PC-3 (cell line): Measurements from ENCODE around the gene MLIP. TPM values are rescaled to one million over a fixed set of nuclear protein-coding genes. Genes with fewer than 3 reads are reported as not detected.

Experiments
- ATAC-seq: fragments of 200-7000 bp; cut with Tn5 transposase; 2 replicates; pipeline ENCODE4 v1.9.1; 2020; ENCODE audit warnings: mild to moderate bottlenecking, moderate library complexity
- BruUV-seq: library from RNA; stranded (reverse); fragments of 400-500 nt; replicated peaks from 2 replicates; lab custom pipeline; 2021; lab: Mats Ljungman, UMichigan
- CTCF ChIA-PET: fragments of 300-600 bp; sonication (Branson Sonifier 250); formaldehyde crosslinking; loops from one replicate; lab custom pipeline; 2022; ENCODE audit warnings: antibody characterized with exemption; lab: Charles Lee
- POLR2A ChIA-PET: fragments of 300-600 bp; sonication (Branson Sonifier 250); formaldehyde crosslinking; loops from one replicate; lab custom pipeline; 2022; ENCODE audit warnings: antibody characterized with exemption; ENCODE audit not compliant: unreplicated experiment; lab: Charles Lee
- DNase-seq: peaks from one replicate; pipeline ENCODE4 v3.0.0-alpha.2; 2015
- H2AFZ ChIP-seq: fragments of 300-600 bp; sonication (generic); 2 replicates; pipeline ENCODE4 v1.6.0; 2016; ENCODE audit warnings: antibody characterized with exemption, low read length
- H3F3A ChIP-seq: fragments of 300-600 bp; sonication (generic); one replicate; pipeline ENCODE4 v1.6.0; 2017; ENCODE audit warnings: antibody characterized with exemption, low read length, control low read depth, mild to moderate bottlenecking; ENCODE audit not compliant: unreplicated experiment
- H3K27ac ChIP-seq: fragments of 300-600 bp; sonication (generic); 2 replicates; pipeline ENCODE4 v1.5.1; 2016; ENCODE audit warnings: mild to moderate bottlenecking, low read length
- H3K27me3 ChIP-seq: fragments of 300-600 bp; sonication (generic); 2 replicates; pipeline ENCODE4 v1.6.1; 2016; ENCODE audit warnings: low read length, mixed read lengths
- H3K36me3 ChIP-seq: fragments of 300-600 bp; sonication (generic); 2 replicates; pipeline ENCODE4 v1.6.1; 2016; ENCODE audit warnings: low read depth, mixed run types, low read length, mixed read lengths
- H3K4me1 ChIP-seq: fragments of 300-600 bp; sonication (generic); 2 replicates; pipeline ENCODE4 v1.5.1; 2016; ENCODE audit warnings: low read length; ENCODE audit not compliant: insufficient read depth
- H3K4me2 ChIP-seq: fragments of 300-600 bp; sonication (generic); 2 replicates; pipeline ENCODE4 v1.6.0; 2016; ENCODE audit warnings: low read length
- H3K4me3 ChIP-seq: fragments of 300-600 bp; sonication (generic); 2 replicates; pipeline ENCODE4 v1.5.1; 2016; ENCODE audit warnings: mild to moderate bottlenecking, low read length, mixed read lengths
- H3K79me2 ChIP-seq: fragments of 300-600 bp; sonication (generic); 2 replicates; pipeline ENCODE4 v1.6.1; 2017; ENCODE audit warnings: low read length, mixed read lengths
- H3K9ac ChIP-seq: fragments of 300-600 bp; sonication (generic); 2 replicates; pipeline ENCODE4 v1.6.0; 2016; ENCODE audit warnings: mild to moderate bottlenecking, low read length
- H3K9me2 ChIP-seq: fragments of 300-600 bp; sonication (generic); replicated peaks from 2 replicates; pipeline ENCODE4 v1.6.1; 2016; ENCODE audit warnings: mixed run types, low read length, mixed read lengths
- H3K9me3 ChIP-seq: fragments of 300-600 bp; sonication (generic); 2 replicates; pipeline ENCODE4 v1.6.1; 2016; ENCODE audit warnings: low read length, mixed read lengths
- H4K20me1 ChIP-seq: fragments of 300-600 bp; sonication (generic); 2 replicates; pipeline ENCODE4 v1.6.1; 2016; ENCODE audit warnings: low read length, mixed read lengths
- EZH2 ChIP-seq: fragments of 300-600 bp; sonication (generic); IDR thresholded peaks from one replicate; pipeline ENCODE4 v1.6.1; 2017; ENCODE audit warnings: antibody characterized with exemption, mild to moderate bottlenecking, low read length; ENCODE audit not compliant: unreplicated experiment
- EZH2phosphoT487 ChIP-seq: fragments of 300-600 bp; sonication (generic); IDR thresholded peaks from 2 replicates; pipeline ENCODE4 v1.6.1; 2018; ENCODE audit warnings: mild to moderate bottlenecking, antibody characterized with exemption, low read length, borderline replicate concordance
- intact Hi-C: fragments of 100-400 bp; cut with micrococcal nuclease; formaldehyde crosslinking; loops from 2 replicates; pipeline ENCODE4 v1.9.0; 2023
- total RNA-seq: library from RNA; depleted of rRNA; stranded (reverse); fragments of >200 nt; gene quantifications from 2 replicates; pipeline ENCODE4 v1.2.3, GENCODE V29; 2014
- TF ChIP-seq, protein P1 (sequence below): fragments of 300-600 bp; sonication (generic); conservative IDR thresholded peaks from 2 replicates; pipeline ENCODE4 v1.5.1; 2017; ENCODE audit warnings: antibody characterized with exemption, low read depth, mild to moderate bottlenecking, low read length

Gene MLIP
- total RNA-seq, 1 experiment from 2014 or later, result not detected

DNA sequence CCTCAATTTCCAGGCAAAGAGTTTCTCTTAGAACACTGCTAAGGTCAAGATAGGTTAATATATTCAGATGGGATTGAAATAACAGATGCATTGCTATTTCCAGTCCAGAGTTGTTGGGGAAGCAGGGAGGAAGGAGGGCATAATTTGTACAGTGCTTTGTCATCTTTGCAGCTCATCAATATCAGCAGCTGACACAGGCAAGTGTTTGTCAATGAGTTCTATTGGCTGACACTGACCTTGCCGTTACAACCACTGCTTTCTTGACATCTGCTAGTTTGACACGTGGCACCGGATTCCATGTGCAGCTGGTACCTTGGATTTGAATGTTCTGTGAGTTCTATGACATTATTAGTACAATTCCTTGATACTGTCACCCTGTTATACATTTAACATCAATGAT is 28.0 kb upstream of the MLIP start:
- Histone ChIP-seq H3K4me1 (no peaks in the 10 kb centered on the region), H3K27ac (no peak overlapping the region), H3K79me2 (no peaks in the 10 kb centered on the region), H3K9ac (no peak overlapping the region), H3K4me3 (no peak overlapping the region), H2AFZ (no peak overlapping the region), H3F3A (no peaks in the 10 kb centered on the region), H3K4me2 (no peak overlapping the region), H4K20me1 (no peaks in the 10 kb centered on the region), H3K36me3 (no peaks in the 10 kb centered on the region), H3K9me3 (no peaks in the 10 kb centered on the region), H3K27me3 (no peaks in the 10 kb centered on the region), H3K9me2 (no peaks in the 10 kb centered on the region)
- DNase-seq, result no peak
- TF ChIP-seq EZH2phosphoT487, result no peak
- no peak for TF ChIP-seq EZH2
- TF ChIP-seq, protein P1, sequence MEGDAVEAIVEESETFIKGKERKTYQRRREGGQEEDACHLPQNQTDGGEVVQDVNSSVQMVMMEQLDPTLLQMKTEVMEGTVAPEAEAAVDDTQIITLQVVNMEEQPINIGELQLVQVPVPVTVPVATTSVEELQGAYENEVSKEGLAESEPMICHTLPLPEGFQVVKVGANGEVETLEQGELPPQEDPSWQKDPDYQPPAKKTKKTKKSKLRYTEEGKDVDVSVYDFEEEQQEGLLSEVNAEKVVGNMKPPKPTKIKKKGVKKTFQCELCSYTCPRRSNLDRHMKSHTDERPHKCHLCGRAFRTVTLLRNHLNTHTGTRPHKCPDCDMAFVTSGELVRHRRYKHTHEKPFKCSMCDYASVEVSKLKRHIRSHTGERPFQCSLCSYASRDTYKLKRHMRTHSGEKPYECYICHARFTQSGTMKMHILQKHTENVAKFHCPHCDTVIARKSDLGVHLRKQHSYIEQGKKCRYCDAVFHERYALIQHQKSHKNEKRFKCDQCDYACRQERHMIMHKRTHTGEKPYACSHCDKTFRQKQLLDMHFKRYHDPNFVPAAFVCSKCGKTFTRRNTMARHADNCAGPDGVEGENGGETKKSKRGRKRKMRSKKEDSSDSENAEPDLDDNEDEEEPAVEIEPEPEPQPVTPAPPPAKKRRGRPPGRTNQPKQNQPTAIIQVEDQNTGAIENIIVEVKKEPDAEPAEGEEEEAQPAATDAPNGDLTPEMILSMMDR, result no peak
- CTCF ChIA-PET, result no interaction called here
- BruUV-seq, result no TSS peak
- intact Hi-C loops, result no loop called here
- ATAC-seq, result no peak
- POLR2A ChIA-PET, result no interaction called here

GRCh38 chr6:54084231-54084630 is 27.0 kb upstream of the MLIP start:
- intact Hi-C loops, result no loop called here
- no peaks in the 10 kb centered on the region for H3K9me3 ChIP-seq
- H3K27me3 ChIP-seq, result no peaks in the 10 kb centered on the region
- H3K79me2 ChIP-seq, result no peaks in the 10 kb centered on the region
- BruUV-seq, result no TSS peak
- H2AFZ ChIP-seq, result no peak overlapping the region
- H3K4me2 ChIP-seq, result no peak overlapping the region
- no peak for ATAC-seq
- H4K20me1 ChIP-seq, result no peaks in the 10 kb centered on the region
- H3K4me3 ChIP-seq, result no peak overlapping the region
- no peak overlapping the region for H3K9ac ChIP-seq
- no peaks in the 10 kb centered on the region for H3K9me2 ChIP-seq
- H3K27ac ChIP-seq, result no peak overlapping the region
- ChIA-PET CTCF (no interaction called here), POLR2A (no interaction called here)
- no peak for DNase-seq
- TF ChIP-seq EZH2 (no peak), EZH2phosphoT487 (no peak)
- TF ChIP-seq, protein P1, result no peak
- H3K4me1 ChIP-seq, result no peaks in the 10 kb centered on the region
- no peaks in the 10 kb centered on the region for H3K36me3 ChIP-seq
- no peaks in the 10 kb centered on the region for H3F3A ChIP-seq

DNA sequence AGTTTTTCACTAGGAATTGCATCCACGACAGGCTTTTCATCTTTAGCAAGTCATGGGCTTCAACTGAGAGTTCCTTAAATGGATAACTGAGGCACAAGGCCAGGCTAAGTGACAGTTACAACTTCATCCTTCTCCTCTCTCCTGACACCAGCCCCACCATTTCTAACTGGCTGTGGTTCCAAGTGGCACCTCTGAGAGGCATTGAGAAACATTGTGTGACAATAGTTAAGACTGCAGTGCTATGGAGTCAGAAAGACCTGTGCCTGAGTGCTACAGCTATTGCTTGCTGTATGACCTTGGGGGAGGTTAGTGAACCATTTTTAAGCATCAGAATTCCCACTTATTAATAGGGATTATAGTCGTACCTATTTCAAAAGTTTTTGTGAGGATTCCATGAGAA is 26.2 kb upstream of the MLIP start:
- H4K20me1 ChIP-seq, result no peaks in the 10 kb centered on the region
- H3K9ac ChIP-seq, result no peak overlapping the region
- POLR2A ChIA-PET, result no interaction called here
- DNase-seq (no peak), ATAC-seq (no peak)
- no peaks in the 10 kb centered on the region for H3K9me2 ChIP-seq
- H3K4me2 ChIP-seq, result no peak overlapping the region
- H2AFZ ChIP-seq, result no peak overlapping the region
- no peaks in the 10 kb centered on the region for H3K79me2 ChIP-seq
- CTCF ChIA-PET, result no interaction called here
- H3K36me3 ChIP-seq, result no peaks in the 10 kb centered on the region
- H3K27ac ChIP-seq, result no peak overlapping the region
- no peaks in the 10 kb centered on the region for H3K27me3 ChIP-seq
- no peaks in the 10 kb centered on the region for H3F3A ChIP-seq
- no peak overlapping the region for H3K4me3 ChIP-seq
- BruUV-seq, result no TSS peak
- H3K4me1 ChIP-seq, result no peaks in the 10 kb centered on the region
- H3K9me3 ChIP-seq, result no peaks in the 10 kb centered on the region
- intact Hi-C loops, result no loop called here
- no peak for TF ChIP-seq EZH2
- TF ChIP-seq EZH2phosphoT487, result no peak
- TF ChIP-seq, protein P1, result no peak
